ENCODE measurements around the gene PRSS38.
"Not testable (repeated sequence)": the region's sequence is repeated elsewhere in the genome, so short reads cannot be mapped to it uniquely, and the experiment has no call there.

The PRSS38 gene

DNA sequence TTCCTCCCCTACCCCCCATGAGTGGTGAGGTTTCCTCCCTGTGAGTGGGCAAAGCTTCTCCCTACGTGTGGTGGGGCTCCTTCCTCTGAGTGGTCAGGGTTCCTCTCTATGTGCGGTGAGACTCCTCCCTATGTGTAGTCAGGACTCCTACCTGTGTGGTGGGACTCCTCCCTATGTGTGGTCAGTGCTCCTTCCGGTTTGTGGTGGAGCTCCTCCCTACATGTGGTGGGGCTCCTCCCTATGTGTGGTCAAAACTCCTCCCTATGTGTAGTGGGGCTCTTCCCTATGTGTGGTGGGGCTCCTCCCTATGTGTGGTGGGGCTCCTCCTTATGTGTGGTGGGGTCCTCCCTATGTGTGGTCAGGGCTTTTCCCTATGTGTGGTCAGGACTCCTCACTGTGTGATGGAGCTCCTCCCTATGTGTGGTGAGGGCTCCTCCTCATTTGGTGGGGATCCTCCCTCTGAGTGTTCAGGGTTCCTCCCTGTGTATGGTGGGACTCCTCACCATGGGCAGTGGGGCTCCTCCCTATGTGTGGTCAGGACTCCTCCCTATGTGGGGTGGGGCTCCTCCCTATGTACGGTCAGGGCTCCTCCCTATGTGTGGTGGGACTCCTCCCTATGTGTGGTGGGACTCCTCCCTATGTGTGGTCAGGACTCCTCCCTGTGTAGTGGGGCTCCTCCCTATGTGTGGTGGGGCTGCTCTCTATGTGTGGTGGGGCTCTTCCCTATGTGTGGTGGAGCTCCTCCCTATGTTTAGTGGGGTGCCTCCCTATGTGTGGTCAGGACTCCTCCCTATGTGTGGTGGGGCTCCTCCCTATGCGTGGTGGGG is 29.1 kb downstream of the PRSS38 start:
- DNase-seq (ENCODE audit: low spot score) = no peak

DNA sequence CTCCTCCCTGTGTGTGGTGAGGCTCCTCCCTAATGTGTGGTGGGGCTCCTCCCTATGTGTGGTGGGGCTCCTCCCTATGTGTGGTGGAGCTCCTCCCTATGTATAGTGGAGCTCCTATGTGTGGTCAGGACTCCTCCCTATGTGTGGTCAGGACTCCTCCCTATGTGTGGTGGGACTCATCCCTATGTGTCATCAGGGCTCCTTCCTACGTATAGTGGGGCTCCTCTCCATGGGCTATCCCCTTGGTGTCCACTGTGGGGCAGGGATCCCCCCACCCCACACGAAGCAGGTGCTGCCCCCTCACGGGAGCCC is 29.6 kb downstream of the PRSS38 start:
- DNase-seq (ENCODE audit: low spot score) = no peak

DNA sequence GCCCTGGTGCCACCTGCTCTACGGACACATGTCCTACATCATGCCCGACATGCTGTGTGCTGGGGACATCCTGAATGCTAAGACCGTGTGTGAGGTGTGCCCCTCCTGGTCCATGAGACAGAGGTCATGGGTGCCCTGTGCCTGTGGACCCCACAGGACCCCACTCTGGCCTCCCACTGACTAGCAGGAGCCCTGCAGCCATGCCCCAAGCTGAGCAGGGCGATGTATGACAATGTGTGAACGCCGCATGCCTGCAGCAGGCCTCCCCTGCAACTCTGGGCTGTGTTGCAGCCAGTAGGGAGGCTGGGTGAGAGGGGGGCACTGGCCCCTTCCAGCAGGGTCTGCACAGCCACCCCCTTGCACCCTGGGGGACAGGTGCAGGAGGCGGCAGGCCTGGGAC is 30.0 kb downstream of the PRSS38 start:
- no peak for DNase-seq (ENCODE audit: low spot score)

DNA sequence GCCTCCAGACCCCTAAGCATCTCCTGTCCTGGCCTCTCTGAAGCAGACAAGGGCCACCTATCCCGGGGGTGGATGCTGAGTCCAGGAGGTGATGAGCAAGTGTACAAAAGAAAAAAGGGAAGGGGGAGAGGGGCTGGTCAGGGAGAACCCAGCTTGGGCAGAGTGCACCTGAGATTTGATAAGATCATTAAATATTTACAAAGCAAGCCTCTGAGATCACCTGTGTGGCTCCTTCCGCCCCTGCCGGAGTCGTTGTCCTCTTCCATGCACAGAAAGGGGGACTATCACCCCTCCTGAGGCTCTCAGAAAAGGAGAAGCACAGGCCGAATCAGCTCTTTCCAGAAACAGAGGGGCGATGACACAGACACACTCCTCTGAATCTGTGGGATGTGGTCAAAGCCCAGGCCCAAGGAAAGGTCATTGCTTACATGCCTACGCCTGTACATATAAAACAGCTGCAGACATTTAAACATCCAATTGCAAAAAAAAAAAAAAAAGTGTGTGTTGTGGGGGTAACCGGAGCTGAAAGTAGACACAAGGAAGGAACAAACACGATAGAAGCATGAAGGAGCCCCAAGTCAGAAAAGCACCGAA is 30.9 kb downstream of the PRSS38 start:
- no peak for DNase-seq (ENCODE audit: low spot score)

DNA sequence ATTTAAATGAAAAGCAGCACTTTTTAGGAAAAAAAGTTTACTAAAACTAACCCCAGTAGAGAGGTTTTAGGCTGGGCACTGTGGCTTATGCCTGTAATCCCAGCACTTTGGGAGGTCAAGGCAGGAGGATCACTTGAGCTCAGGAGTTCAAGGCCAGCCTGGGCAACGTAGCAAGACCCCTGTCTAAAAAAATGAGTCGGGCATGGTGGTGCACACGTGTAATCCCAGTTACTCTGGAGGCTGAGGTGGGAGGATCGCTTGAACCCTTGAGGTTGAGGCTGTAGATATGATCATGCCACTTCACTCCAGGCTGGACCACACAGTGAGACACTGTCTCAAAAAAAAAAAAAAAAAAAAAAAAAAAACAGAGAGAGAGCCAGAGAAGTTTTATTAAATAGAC is 31.6 kb downstream of the PRSS38 start:
- not testable (repeated sequence) for DNase-seq (ENCODE audit: low spot score)

DNA sequence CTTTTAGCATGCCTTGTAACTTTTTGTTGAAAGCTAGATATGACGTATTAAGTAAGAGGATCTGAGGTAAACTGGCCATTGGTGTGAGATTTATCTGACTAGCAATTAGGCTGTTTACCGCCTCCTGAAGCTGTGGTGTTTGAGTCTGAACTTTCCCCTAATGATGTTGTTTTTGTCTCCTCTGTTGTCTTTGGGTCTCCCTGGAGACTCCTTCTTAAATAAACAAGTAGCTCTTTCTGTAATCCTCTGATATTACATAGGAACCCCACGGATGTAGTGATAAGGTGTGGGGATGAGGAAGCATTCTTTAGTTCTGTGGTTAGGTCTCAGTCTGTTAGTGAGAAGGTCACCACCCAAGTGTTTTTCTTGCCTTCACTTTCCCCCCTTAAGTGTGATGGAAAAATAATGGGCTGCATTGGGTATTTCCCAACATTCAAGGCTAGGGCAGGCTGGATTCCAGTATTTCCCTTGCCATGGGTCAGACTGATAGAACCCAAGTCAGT is 33.0 kb downstream of the PRSS38 start:
- no peak for DNase-seq (ENCODE audit: low spot score)

DNA sequence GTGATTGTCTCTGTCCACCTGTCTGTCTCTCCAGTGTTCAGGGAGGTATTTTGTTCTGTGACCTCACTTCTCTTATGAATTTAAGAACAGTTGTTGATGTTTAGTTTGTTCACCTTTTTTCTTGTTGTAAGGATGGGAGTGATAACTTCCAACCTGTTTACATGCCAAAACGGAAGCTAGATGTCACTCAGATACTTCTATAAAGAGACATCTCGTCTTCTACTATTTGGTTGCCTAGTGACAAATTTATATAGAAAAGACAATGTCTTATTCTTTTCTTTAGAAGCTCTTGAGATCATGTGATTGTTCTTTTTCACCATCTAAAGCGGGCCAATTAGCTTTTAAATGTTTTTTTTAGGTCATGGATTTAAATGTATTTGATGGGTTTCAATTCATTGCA is 33.8 kb downstream of the PRSS38 start:
- no peak for DNase-seq (ENCODE audit: low spot score)

DNA sequence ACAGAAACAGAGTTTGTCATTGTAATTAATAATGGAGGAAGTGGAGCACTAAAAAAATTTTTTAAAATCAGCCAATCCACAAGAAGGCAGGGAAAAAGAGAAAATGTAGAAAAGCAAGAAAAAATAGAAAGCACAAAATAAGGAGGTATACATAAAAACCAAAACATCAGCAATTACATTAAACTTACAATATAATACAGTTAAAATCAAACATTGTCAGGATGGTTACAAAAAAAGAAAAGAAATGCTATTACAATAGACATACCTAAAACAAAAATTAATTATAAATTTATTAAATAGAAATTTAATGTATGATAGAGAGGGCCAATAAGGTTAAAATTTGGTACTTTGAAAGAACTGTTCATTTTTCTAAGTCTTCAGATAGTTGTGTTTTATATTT is 38.7 kb downstream of the PRSS38 start:
- no peak for DNase-seq (ENCODE audit: low spot score)

DNA sequence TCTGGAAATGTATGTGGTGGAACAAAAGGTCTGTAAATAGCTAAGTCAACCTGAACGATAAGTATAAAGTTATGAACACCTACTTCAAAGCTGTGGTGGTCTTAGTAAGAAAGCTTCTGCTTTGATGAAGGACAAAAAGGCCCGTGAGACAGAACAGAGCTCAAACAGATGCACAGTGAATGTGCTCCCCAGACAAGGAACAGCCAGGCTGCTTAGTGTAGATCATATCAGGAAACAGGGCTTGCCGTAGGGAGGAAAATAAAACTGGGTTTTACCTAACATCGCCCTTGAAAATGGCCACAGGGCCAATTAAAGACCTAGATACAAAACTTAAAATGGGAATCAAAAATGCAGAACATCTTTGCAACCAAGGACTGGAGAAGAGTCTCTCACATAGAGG is 40.2 kb downstream of the PRSS38 start:
- DNase-seq (ENCODE audit: low spot score) = no peak

DNA sequence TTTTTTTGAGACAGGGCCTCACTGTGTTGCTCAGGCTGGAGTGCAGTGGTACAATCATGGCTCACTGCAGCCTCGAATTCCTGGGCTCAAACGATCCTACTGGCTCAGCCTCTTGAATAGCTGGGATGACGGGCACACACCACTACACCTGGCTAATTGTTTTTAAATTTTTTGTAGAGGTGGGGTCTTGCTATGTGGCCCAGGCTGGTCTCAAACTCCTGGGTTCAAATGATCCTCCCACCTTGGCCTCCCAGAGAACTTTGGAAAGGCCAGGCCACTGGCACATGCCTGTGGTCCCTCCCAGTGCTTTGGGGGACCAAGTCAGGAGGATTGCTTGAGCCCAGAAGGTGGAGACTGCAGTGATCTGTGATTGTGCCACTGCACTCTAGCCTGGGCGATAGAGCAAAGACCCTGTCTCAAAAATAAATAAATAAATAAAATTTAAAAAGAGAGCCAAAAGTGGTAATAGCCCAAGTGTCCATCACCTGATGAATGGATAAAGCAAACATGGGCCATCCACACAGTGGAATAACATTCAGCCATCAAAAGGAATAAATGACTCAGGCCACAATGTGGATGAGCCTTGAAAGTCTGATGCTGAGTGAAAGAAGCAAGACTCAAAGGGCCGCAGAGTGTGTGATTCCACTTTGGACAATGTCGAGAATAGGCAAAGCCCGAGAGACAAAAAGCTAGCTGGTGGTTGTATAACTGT is 40.8 kb downstream of the PRSS38 start:
- DNase-seq (ENCODE audit: low spot score) = no peak

DNA sequence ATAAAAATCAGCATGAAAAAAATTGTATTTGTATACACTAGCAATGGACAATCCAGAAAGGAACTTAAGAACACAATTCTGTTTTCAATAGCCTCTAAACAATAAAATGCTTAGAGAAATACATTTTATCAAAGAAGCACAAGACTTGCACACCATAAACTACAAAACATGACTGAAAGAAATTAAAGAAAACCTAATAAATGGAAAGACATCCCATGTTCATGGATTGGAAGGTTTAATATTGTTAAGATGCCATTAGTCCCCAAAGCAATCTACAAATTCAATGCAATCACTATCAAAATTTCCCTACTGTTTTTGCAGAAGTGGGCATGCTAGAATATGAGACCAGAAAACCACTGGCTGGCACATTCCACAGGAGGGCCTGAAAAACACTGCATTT is 49.4 kb downstream of the PRSS38 start:
- no peak for DNase-seq (ENCODE audit: low spot score)

DNA sequence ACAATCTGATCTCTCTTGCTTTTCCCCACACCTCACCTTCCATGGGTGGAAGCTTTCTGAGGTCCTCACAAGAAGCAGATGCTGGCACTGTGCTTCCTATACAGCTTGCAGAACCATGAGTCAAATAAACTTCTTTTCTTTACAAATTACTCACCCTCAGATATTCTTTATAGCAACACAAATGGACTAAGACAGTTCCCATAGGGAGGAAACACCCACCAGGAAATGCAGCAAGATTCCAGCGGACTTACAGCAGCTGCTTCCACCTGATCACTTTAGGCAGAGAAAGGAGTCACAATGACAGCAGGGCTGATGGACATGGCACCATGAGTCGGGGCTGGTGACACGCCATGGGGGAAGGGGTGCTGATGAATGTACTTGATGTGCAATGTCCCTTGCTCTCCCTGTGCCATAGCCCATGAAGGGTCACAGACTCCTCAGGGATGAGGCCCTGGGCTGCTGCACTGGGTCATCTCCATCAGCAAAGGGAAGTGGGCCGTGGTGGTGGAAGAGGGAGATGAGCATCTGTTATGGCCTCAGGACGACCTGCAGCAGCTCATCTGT is 53.9 kb downstream of the PRSS38 start:
- DNase-seq (ENCODE audit: low spot score) = no peak

DNA sequence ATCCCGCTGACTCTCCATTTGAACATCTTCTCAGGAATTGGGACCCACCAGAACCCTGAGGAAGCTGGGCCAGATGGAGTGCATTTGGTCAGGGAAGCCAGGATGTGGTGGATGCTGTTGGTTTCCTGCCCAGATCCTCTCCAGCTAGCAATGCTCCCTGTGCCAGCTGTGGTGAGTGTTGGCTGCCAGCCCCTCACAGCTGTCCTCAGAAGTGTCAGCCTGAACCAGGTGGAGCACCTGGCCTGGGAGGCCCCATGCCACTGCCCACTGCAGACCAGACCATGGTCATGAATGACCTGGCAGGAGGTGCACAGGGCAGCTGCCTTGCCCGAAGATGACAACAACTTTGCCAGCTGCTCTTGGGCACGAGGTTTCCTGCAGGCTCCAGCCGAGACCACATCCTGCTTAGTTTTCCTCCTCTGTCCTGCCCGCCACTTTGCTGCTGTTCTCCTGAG is 54.4 kb downstream of the PRSS38 start:
- no peak for DNase-seq (ENCODE audit: low spot score)

DNA sequence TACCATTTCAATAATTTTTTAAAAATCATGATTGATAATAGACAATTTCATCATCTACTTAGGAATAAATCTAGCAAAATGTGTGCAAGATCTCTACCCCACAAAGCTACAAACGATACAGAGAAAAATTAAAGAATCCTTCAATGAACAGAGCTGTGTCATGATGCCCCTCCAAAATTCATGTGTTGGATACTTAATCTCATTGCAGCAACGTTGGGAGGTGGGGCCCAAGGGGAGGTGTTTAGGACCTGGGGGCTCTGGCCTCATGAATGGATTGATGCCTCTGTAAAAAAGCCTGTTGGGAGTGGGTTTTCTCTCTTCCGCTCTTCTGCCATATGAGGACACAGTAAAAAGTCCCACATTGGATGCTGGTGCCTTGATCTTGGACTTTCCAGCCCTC is 54.9 kb downstream of the PRSS38 start:
- no peak for DNase-seq (ENCODE audit: low spot score)

DNA sequence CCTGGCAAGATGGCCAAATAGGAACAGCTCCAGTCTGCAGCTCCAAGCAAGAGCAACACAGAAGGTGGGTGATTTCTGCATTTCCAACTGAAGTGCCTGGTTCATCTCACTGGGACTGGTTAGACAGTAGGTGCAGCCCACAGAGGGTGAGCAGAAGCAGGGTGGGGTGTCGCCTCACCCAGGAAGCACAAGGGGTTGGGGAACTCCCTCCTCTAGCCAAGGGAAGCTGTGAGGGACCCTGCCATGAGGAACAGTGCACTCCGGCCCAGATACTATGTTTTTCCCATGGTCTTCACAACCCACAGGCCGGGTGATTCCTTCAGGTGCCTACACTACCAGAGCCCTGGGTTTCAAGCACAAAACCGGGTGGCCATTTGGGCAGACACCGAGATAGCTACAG is 56.4 kb downstream of the PRSS38 start:
- not testable (repeated sequence) for DNase-seq (ENCODE audit: low spot score)

DNA sequence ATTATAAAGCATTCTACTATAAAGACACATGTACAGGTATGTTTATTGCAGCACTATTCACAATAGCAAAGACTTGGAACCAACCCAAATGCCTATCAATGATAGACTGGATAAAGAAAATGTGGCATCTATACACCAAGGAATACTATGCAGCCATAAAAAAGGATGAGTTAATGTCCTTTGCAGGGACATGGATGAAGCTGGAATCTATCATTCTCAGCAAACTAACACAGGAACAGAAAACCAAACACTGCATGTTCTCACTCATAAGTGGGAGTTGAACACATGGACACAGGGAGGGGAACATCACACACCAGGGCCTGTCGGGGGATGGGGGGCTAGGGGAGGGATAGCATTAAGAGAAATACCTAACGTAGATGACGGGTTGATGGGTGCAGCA is 62.3 kb downstream of the PRSS38 start:
- not testable (repeated sequence) for DNase-seq (ENCODE audit: low spot score)

DNA sequence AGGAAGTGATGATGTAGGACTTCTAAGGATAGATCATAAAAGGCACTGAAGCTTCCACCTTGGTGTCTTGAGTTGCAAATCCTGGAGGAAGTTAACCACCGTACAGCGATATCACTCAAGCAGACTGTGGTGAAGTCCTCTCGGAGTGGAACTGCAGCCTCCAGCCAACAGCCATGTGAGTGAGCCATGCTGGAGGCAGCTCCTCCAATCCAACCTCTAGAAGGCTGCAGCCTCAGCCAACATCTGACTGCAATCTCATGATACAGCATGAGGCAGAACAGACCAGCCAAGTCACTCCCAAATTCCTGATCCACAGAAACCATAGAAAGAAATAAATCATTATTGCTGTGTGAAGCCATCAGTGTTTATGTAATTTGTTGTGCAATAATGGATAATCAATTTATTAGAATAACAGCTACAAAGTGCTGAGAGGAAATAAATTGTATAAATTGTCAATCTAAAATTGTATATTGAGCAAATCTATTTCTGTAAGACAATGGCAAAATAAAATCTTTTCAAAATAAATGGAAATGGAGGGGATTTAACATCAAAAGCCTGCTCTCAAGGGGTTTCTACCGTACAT is 65.0 kb downstream of the PRSS38 start:
- DNase-seq (ENCODE audit: low spot score) = no peak

DNA sequence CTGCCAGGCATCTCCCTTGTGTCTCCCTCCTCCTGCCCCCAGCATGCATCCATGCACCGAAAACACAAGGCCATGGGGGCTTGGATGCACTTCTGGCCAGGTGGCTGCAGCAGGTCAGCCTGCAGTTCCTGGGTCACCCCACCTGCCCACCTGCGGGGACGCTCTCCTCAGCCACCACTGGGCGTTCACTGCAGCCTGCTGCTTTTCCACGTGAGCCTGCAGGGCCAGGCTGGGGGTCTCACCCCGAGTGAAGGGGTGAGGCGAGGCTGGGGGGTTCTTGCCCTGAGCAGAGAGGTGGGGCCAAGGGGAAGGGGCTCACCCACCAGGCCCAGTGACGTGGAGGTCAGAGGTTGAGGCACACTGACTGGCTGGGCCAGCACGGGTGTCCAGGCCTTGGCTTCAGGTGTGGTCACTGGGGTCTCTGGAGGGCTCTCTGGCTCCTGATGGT is 67.6 kb downstream of the PRSS38 start:
- no peak for DNase-seq (ENCODE audit: low spot score)

DNA sequence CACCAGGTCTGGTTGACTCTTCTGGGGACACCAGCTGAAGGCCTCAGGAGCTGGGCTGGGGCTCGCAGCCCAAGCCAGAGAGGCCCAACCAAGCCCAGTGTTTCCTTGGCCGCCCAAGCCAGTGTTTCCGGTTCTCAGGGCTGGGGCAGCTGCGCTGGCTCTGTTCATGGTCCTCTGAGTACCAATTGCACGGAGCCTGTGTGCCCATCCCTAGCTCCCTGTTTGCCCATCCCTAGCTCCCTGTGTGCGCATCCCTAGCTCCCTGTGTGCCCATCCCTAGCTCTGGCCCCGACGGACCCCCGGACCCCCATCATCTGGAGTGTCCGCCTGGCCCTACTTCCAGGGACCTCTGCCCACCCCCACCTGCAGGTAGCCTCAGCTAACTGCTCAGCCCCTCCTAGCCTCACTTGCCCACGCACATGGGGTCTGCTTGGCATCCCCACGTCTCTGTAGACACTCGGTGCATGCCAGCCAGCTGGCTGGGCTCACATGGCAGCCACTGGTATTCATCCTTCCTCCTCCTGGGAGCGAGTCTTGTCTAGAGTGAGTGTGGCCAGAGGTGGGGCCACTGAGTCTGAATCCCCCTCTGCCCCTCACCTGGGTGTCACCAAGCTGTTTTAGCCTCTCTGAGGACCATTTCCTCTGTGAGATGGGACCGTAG is 68.3 kb downstream of the PRSS38 start:
- DNase-seq (ENCODE audit: low spot score) = no peak

DNA sequence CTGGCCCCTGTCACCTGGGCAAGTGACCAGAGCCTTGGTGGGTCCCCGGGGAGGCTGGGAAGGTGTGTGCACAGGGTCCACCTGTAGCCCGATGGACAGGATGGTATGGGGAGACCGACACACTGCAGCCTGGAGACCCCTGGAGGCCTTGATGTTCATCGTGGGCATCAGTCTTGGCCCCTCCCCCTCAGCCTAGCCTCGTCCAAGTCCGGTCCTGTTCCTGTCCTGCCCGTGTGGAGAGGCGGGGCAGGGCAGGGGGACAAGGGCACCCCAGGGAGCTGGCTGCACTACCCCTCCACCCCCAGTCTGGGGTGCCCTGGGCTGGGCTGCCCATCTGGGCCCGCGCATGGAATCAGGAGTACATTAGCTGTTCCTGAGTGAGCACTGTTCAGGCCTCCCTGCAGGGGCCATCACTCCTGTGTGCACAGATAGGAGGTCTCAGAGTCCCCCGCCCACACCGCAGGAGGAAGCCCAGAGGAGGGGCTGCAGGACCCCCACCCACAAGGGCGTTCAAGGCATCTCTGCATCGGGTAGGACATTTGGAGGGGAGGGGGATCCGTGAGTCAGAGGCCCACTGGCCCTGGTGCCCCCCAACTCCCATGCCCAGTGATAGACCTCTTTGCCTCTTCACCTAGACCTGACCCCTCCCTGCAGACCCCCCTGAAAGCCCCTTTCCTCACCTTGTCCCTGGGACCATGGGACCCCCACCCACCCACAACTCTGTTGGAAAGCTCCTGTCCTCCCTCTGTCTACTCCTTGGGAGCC is 69.1 kb downstream of the PRSS38 start:
- DNase-seq (ENCODE audit: low spot score) = no peak

DNA sequence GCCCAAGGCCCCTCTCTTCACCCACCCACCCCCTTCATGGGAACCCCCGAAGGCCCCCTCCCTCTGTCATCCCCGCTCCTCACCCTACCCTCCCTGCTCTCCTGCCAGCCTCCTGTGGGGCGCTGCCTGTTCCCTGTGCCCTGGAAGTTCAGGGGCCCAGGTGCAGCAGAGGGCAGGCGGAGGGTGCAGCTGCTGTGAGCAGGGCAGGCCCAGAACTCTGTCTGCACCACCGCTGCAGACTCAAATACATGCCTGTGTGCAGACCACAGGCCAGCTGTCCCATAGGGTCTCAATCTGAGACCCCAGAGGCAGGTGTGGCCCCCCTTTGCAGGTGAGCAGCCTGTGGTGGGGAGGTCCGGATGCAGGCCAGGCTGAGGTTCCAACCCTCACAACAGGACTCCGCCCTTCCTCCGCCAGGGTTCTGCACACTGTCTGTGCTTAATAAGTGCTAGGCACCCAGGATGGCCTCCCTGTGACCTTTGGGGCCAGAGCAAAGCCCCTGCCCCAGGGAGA is 69.7 kb downstream of the PRSS38 start:
- no peak for DNase-seq (ENCODE audit: low spot score)
